HS-27A (cell line): ENCODE results near the gene SLC25A21.
A peak's percentile ranks its signal among the peaks of the same experiment; 100 is the strongest.
"Not testable (repeated sequence)": the region's sequence is repeated elsewhere in the genome, so short reads cannot be mapped to it uniquely, and the experiment has no call there.

Source experiments
- DNase-seq: peaks from one replicate; pipeline ENCODE4 v3.0.0-alpha.2; 2012; ENCODE audit warnings: low read depth, missing footprints

The SLC25A21 gene

GRCh38 chr14:36986407-36986806 is 186.0 kb downstream of the SLC25A21 start:
- DNase-seq: no peak

- DNase-seq: no peak
Measured at GRCh38 chr14:36981832-36982529, 190.4 kb downstream of the SLC25A21 start.

GRCh38 chr14:36980413-36980812 is 192.0 kb downstream of the SLC25A21 start:
- DNase-seq: not testable (repeated sequence)

GRCh38 chr14:36979863-36980262 is 192.5 kb downstream of the SLC25A21 start:
- no peak for DNase-seq

GRCh38 chr14:36976571-36977023 is 195.8 kb downstream of the SLC25A21 start:
- DNase-seq: peak; percentile 55

- no peak for DNase-seq
Measured at GRCh38 chr14:36975834-36976233, 196.6 kb downstream of the SLC25A21 start.

- no peak for DNase-seq
Measured at GRCh38 chr14:36974985-36975384, 197.4 kb downstream of the SLC25A21 start.

GRCh38 chr14:36973806-36974442 is 198.5 kb downstream of the SLC25A21 start:
- peak; percentile 56 for DNase-seq

- DNase-seq: no peak
Measured at GRCh38 chr14:36971263-36971855, 201.0 kb downstream of the SLC25A21 start.

GRCh38 chr14:36967892-36968555 is 204.4 kb downstream of the SLC25A21 start:
- no peak for DNase-seq

- DNase-seq: no peak
Measured at GRCh38 chr14:36955967-36956366, 216.4 kb downstream of the SLC25A21 start.

GRCh38 chr14:36955376-36955775 is 217.0 kb downstream of the SLC25A21 start:
- DNase-seq: no peak

- DNase-seq: peak; percentile 88
Measured at GRCh38 chr14:36952689-36953088, 219.7 kb downstream of the SLC25A21 start.

GRCh38 chr14:36951380-36951911 is 221.0 kb downstream of the SLC25A21 start:
- no peak for DNase-seq

- DNase-seq: no peak
Measured at GRCh38 chr14:36950812-36951211, 221.6 kb downstream of the SLC25A21 start.

- DNase-seq: no peak
Measured at GRCh38 chr14:36949371-36949770, 223.0 kb downstream of the SLC25A21 start.

- no peak for DNase-seq
Measured at GRCh38 chr14:36948157-36948859, 224.1 kb downstream of the SLC25A21 start.

- no peak for DNase-seq
Measured at GRCh38 chr14:36947362-36947761, 225.0 kb downstream of the SLC25A21 start.

- DNase-seq: no peak
Measured at GRCh38 chr14:36946872-36947271, 225.5 kb downstream of the SLC25A21 start.

- DNase-seq: no peak
Measured at GRCh38 chr14:36944307-36945010, 227.9 kb downstream of the SLC25A21 start.
